Transverse colon (tissue), 4 donors: ENCODE measurements around the gene IL4R. TPM values are rescaled to one million over a fixed set of nuclear protein-coding genes. Genes with fewer than 3 reads are reported as not detected.

ENCODE experiments used
- DNase-seq: peaks from one replicate; pipeline ENCODE4 v3.0.0-alpha.2; 2019
- H3K27ac ChIP-seq, 4 donors: fragments of 200-600 bp; sonication (generic); 2 replicates each; pipeline ENCODE4 v1.5.1; 2016 to 2018; ENCODE audit warnings: inconsistent platforms in 4 of 4
- H3K27me3 ChIP-seq: fragments of 200-600 bp; sonication (generic); 2 replicates; pipeline ENCODE4 v1.5.1; 2017; ENCODE audit warnings: inconsistent platforms
- H3K36me3 ChIP-seq, 4 donors: fragments of 200-600 bp; sonication (generic); 2 replicates each; pipeline ENCODE4 v1.5.1; 2017 to 2019; ENCODE audit warnings: inconsistent platforms in 4 of 4
- H3K4me1 ChIP-seq, 4 donors: fragments of 200-600 bp; sonication (generic); 2 replicates each; pipeline ENCODE4 v1.5.1; 2017 to 2020; ENCODE audit warnings: inconsistent platforms in 4 of 4
- H3K4me3 ChIP-seq, 4 donors: fragments of 200-600 bp; sonication (generic); 1 replicate in 1 of 4; 2 replicates in 3 of 4; pipeline versions ENCODE4 v1.5.1 to v1.6.1; 2017 to 2019; ENCODE audit warnings: inconsistent platforms in 4 of 4
- H3K9me3 ChIP-seq, 2 donors: fragments of 200-600 bp; sonication (generic); 2 replicates each; pipeline ENCODE4 v1.5.1; 2017 to 2019; ENCODE audit warnings: inconsistent platforms in 2 of 2
- EP300 ChIP-seq: sonication (generic); formaldehyde crosslinking; IDR thresholded peaks from one replicate; pipeline ENCODE4 v1.6.1; 2017; ENCODE audit warnings: antibody characterized with exemption, low read depth
- POLR2A ChIP-seq: fragments of 450-650 bp; IDR thresholded peaks from one replicate; pipeline ENCODE4 v1.6.1; 2016; ENCODE audit warnings: antibody characterized with exemption, mild to moderate bottlenecking, moderate library complexity
- POLR2AphosphoS5 ChIP-seq, 3 donors: sonication (generic); formaldehyde crosslinking; IDR thresholded peaks; one replicate each; pipeline ENCODE4 v1.6.1; 2016; ENCODE audit warnings: antibody characterized with exemption in 3 of 3
- WGBS, 2 donors: methylation state at CpG; one replicate each; pipeline ENCODE4 v1.1.5; 2018; ENCODE audit warnings: low coverage in 1 of 2; 5-methylcytosine and 5-hydroxymethylcytosine counted together
- in situ Hi-C, 4 donors: fragments of 200-750 bp; cut with MboI; loops; one replicate each; pipeline versions ENCODE4 v1.15.0 to v1.15.1; 2017; ENCODE audit warnings: low sequenced_read_pairs in 3 of 4, low pct_ligation_motif_present in 1 of 4, low pct_unique_long_range_greater_than_20kb in 1 of 4
- intact Hi-C: fragments of 100-400 bp; cut with DNase I; formaldehyde crosslinking; loops from one replicate; pipeline ENCODE4 v1.15.1; 2023; ENCODE audit warnings: low total_unique reads
- total RNA-seq, 4 donors: library from RNA; depleted of rRNA; stranded (reverse); fragments of >200 nt; gene quantifications; one replicate each; pipeline ENCODE4 v1.1.0, GENCODE V29; 2016
- TF ChIP-seq, protein P1 (sequence below), 5 experiments: fragments of 200-600 bp in 3 of 5; fragments of 450-650 bp in 2 of 5; sonication (generic) in 3 of 5; IDR thresholded peaks; 1 replicate in 2 of 5; 2 replicates in 3 of 5; pipeline ENCODE4 v1.5.1; 2016 to 2017; ENCODE audit warnings: antibody characterized with exemption in 5 of 5, inconsistent platforms in 3 of 5, mild to moderate bottlenecking in 2 of 5, moderate library complexity in 1 of 5

Gene IL4R
- total RNA-seq, 4 donors from 2014 or later, result 106 to 235 (median 156) TPM

DNA sequence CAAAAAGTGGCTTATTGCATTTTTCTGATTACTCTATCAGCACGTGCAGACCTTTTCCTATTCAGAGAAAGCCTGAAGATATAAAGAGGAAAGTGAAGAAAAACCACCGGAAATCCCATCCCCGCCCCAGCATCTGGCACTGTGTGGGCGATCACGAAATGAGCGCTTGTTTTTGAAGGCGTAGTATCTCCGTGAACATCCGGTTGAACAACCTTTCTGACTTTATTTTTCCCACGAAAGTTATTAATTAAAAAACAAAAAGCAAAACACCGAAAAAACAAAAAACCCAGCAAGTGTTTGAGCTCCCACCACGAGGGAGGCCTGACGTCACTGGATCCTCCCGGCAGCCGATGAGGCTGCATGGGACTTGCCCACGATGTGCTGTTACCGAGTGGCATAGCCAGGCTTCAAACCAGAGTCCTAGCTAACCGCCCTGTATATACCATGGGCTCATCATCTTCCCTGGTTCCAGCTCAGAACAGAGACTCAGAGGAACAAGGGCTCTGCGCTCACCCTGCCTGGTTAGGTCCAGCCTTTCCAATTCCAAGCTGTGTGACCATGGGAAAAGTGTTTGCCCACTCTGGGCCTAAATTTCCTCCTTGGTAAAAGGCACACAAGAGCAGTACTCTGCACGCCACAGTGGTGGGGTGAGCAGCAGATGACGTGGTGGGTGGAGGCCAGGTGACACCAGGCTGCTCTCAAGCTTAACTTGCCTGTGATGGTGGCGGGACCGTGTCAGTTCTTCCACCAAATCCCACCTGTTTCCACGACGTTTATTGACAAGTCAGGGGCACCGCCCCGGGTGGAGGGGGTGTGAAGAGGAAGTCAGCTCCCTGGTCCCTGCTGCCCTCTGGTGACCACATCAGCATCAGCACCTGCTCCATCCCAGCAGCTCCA is 53.9 kb downstream of the IL4R start:
- TF ChIP-seq, protein P1, sequence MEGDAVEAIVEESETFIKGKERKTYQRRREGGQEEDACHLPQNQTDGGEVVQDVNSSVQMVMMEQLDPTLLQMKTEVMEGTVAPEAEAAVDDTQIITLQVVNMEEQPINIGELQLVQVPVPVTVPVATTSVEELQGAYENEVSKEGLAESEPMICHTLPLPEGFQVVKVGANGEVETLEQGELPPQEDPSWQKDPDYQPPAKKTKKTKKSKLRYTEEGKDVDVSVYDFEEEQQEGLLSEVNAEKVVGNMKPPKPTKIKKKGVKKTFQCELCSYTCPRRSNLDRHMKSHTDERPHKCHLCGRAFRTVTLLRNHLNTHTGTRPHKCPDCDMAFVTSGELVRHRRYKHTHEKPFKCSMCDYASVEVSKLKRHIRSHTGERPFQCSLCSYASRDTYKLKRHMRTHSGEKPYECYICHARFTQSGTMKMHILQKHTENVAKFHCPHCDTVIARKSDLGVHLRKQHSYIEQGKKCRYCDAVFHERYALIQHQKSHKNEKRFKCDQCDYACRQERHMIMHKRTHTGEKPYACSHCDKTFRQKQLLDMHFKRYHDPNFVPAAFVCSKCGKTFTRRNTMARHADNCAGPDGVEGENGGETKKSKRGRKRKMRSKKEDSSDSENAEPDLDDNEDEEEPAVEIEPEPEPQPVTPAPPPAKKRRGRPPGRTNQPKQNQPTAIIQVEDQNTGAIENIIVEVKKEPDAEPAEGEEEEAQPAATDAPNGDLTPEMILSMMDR (IDR thresholded peaks at IDR 0.05), result peak; percentile 79 to 89 (median 82)
- no peak for TF ChIP-seq EP300
- TF ChIP-seq POLR2AphosphoS5 (IDR thresholded peaks at IDR 0.05), result peak in 2 of 3 donors; percentile 50 to 65
- peak; percentile 88 for DNase-seq
- Histone ChIP-seq H3K36me3 (peaks cover 0 to 4% (median 1%) of the 10 kb centered on the region in 4 donors), H3K4me3 (peak overlapping the region in 1 of 4 donors; percentile 15), H3K4me1 (peaks cover 9 to 35% (median 27%) of the 10 kb centered on the region in 4 donors), H3K27me3 (no peaks in the 10 kb centered on the region), H3K27ac (peak overlapping the region; percentile 53 to 76 (median 61)), H3K9me3 (no peaks in the 10 kb centered on the region)
- 0 to 12% methylated on average over 1 to 27 of the region's 27 CpGs for WGBS, 2 donors
- in situ Hi-C loops, result loop anchor here in 1 of 4 donors (10.0 kb wide), 1 partner anchor 133 kb away; no protein-coding TSS in a partner anchor
- intact Hi-C loops, result loop anchor here (1.0 to 10.0 kb wide), 3 partner anchors 53 to 190 kb away; partner anchors contain the start of gene IL4R

DNA sequence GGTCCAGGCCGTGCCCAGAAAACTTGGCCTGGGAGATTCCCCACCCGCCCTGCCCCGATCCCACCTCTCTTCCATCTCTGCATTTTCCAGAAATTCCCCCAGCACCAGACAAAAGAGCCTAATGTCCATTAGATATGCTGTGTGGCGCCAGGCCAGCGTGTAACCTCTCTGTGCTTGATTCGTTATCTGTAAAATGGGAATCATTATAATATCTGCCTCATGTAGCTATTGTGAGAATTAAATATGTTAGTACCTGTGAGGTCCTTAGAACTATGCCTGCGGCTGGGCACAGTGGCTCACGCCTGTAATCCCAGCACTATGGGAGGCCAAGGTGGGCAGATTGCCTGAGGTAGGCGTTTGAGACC is 54.6 kb downstream of the IL4R start:
- Histone ChIP-seq H3K27ac (peak overlapping the region in 1 of 4 donors; percentile 76), H3K4me1 (peaks cover 9 to 29% (median 23%) of the 10 kb centered on the region in 4 donors), H3K9me3 (no peaks in the 10 kb centered on the region), H3K36me3 (no peaks in the 10 kb centered on the region), H3K4me3 (no peak overlapping the region), H3K27me3 (no peaks in the 10 kb centered on the region)
- intact Hi-C loops, result loop anchor here (1.0 to 10.0 kb wide), 3 partner anchors 54 to 191 kb away; partner anchors contain the start of gene IL4R
- DNase-seq, result no peak
- in situ Hi-C loops, result loop anchor here in 1 of 4 donors (10.0 kb wide), 1 partner anchor 134 kb away; no protein-coding TSS in a partner anchor
- no peak for TF ChIP-seq POLR2A
- TF ChIP-seq, protein P1 (IDR thresholded peaks at IDR 0.05), result peak in 1 of 5 experiments; percentile 18
- 58 to 95% methylated on average over 3 to 9 of the region's 9 CpGs for WGBS, 2 donors

DNA sequence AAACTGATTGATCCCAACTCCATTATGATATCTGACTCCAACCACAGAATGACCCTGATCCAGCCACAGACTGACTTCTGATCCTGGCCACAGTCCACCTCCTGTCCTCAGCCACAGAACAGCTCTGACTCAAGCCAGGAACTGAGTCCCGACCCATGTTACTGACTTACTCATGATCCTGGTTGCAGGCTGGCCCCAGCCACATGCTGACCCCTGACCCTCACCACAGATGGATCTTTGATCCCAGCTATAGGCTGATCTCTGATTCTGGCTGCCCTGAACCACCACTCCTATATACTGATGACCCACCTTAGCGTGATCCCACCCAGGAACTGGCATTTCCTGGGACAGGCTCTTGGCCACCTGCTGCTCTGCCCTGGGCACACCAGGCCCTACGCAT is 56.0 kb downstream of the IL4R start:
- Histone ChIP-seq H3K9me3 (no peaks in the 10 kb centered on the region), H3K27ac (no peak overlapping the region), H3K27me3 (no peaks in the 10 kb centered on the region), H3K4me1 (peaks cover 9 to 17% (median 11%) of the 10 kb centered on the region in 4 donors), H3K36me3 (no peaks in the 10 kb centered on the region), H3K4me3 (no peak overlapping the region)
- intact Hi-C loops (loop anchor here (5.0 to 10.0 kb wide), 2 partner anchors 55 to 133 kb away; partner anchors contain the start of gene IL4R), in situ Hi-C loops (loop anchor here (5.0 to 10.0 kb wide), 3 partner anchors 135 to 195 kb away; no protein-coding TSS in a partner anchor)
- DNase-seq, result no peak
- 84% methylated on average over 3 of the region's 3 CpGs; no CpG with 5 or more reads in 1 of the 2 donors for WGBS, 2 donors
- TF ChIP-seq, protein P1 (IDR thresholded peaks at IDR 0.05), result no peak
- no peak for TF ChIP-seq EP300
- no peak for TF ChIP-seq POLR2A
- TF ChIP-seq POLR2AphosphoS5 (IDR thresholded peaks at IDR 0.05), result no peak

DNA sequence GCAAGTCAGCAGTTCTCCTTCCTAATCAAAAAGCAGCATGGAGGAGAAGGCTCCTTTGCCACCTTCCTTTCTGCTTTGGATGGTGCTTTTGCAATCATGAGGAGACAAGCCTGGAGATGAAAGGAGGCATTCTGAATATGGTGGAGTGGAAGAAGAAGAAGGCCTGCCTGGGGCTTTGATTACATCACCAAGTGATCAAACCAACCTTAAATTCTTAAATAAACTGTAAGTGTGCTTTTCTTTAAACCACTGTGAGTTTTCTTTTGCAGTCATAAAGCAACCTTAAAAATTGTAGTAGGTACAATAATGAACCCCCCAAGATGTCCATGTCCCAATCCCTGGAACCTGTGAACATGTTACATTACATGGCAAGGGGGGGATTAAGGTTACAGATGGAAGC is 56.5 kb downstream of the IL4R start:
- TF ChIP-seq, protein P1 (IDR thresholded peaks at IDR 0.05), result no peak
- TF ChIP-seq POLR2A (no peak), POLR2AphosphoS5 (IDR thresholded peaks at IDR 0.05) (no peak), EP300 (no peak)
- no peak overlapping the region for H3K27ac ChIP-seq
- peaks cover 9 to 21% (median 10%) of the 10 kb centered on the region in 4 donors for H3K4me1 ChIP-seq
- H3K27me3 ChIP-seq, result no peaks in the 10 kb centered on the region
- H3K9me3 ChIP-seq, result no peaks in the 10 kb centered on the region
- H3K4me3 ChIP-seq, result no peak overlapping the region
- intact Hi-C loops, result no loop called here
- DNase-seq, result no peak
- in situ Hi-C loops, result loop anchor here (5.0 to 10.0 kb wide), 2 partner anchors 193 to 196 kb away; no protein-coding TSS in a partner anchor
- no peaks in the 10 kb centered on the region for H3K36me3 ChIP-seq
